Transverse colon (tissue), 4 donors: ENCODE data around the gene KRTAP12-3. TPM values are rescaled to one million over a fixed set of nuclear protein-coding genes. Genes with fewer than 3 reads are reported as not detected.

Experiments
- DNase-seq: peaks from one replicate; pipeline ENCODE4 v3.0.0-alpha.2; 2019
- H3K27ac ChIP-seq, 4 donors: fragments of 200-600 bp; sonication (generic); 2 replicates each; pipeline ENCODE4 v1.5.1; 2016 to 2018; ENCODE audit warnings: inconsistent platforms in 4 of 4
- H3K27me3 ChIP-seq: fragments of 200-600 bp; sonication (generic); 2 replicates; pipeline ENCODE4 v1.5.1; 2017; ENCODE audit warnings: inconsistent platforms
- H3K36me3 ChIP-seq, 4 donors: fragments of 200-600 bp; sonication (generic); 2 replicates each; pipeline ENCODE4 v1.5.1; 2017 to 2019; ENCODE audit warnings: inconsistent platforms in 4 of 4
- H3K4me1 ChIP-seq, 4 donors: fragments of 200-600 bp; sonication (generic); 2 replicates each; pipeline ENCODE4 v1.5.1; 2017 to 2020; ENCODE audit warnings: inconsistent platforms in 4 of 4
- H3K4me3 ChIP-seq, 4 donors: fragments of 200-600 bp; sonication (generic); 1 replicate in 1 of 4; 2 replicates in 3 of 4; pipeline versions ENCODE4 v1.5.1 to v1.6.1; 2017 to 2019; ENCODE audit warnings: inconsistent platforms in 4 of 4
- H3K9me3 ChIP-seq, 2 donors: fragments of 200-600 bp; sonication (generic); 2 replicates each; pipeline ENCODE4 v1.5.1; 2017 to 2019; ENCODE audit warnings: inconsistent platforms in 2 of 2
- CTCF ChIP-seq, 5 experiments: fragments of 200-600 bp in 3 of 5; fragments of 450-650 bp in 2 of 5; sonication (generic) in 3 of 5; IDR thresholded peaks; 1 replicate in 2 of 5; 2 replicates in 3 of 5; pipeline ENCODE4 v1.5.1; 2016 to 2017; ENCODE audit warnings: antibody characterized with exemption in 5 of 5, inconsistent platforms in 3 of 5, mild to moderate bottlenecking in 2 of 5, moderate library complexity in 1 of 5
- EP300 ChIP-seq: sonication (generic); formaldehyde crosslinking; IDR thresholded peaks from one replicate; pipeline ENCODE4 v1.6.1; 2017; ENCODE audit warnings: antibody characterized with exemption, low read depth
- POLR2A ChIP-seq: fragments of 450-650 bp; IDR thresholded peaks from one replicate; pipeline ENCODE4 v1.6.1; 2016; ENCODE audit warnings: antibody characterized with exemption, mild to moderate bottlenecking, moderate library complexity
- POLR2AphosphoS5 ChIP-seq, 3 donors: sonication (generic); formaldehyde crosslinking; IDR thresholded peaks; one replicate each; pipeline ENCODE4 v1.6.1; 2016; ENCODE audit warnings: antibody characterized with exemption in 3 of 3
- WGBS, 2 donors: methylation state at CpG; one replicate each; pipeline ENCODE4 v1.1.5; 2018; ENCODE audit warnings: low coverage in 1 of 2; 5-methylcytosine and 5-hydroxymethylcytosine counted together
- in situ Hi-C, 4 donors: fragments of 200-750 bp; cut with MboI; loops; one replicate each; pipeline versions ENCODE4 v1.15.0 to v1.15.1; 2017; ENCODE audit warnings: low sequenced_read_pairs in 3 of 4, low pct_ligation_motif_present in 1 of 4, low pct_unique_long_range_greater_than_20kb in 1 of 4
- intact Hi-C: fragments of 100-400 bp; cut with DNase I; formaldehyde crosslinking; loops from one replicate; pipeline ENCODE4 v1.15.1; 2023; ENCODE audit warnings: low total_unique reads
- total RNA-seq, 4 donors: library from RNA; depleted of rRNA; stranded (reverse); fragments of >200 nt; gene quantifications; one replicate each; pipeline ENCODE4 v1.1.0, GENCODE V29; 2016

The KRTAP12-3 gene
- total RNA-seq, 4 donors from 2014 or later = not detected

- TF ChIP-seq POLR2AphosphoS5 (IDR thresholded peaks at IDR 0.05) = no peak
- no peak for TF ChIP-seq POLR2A
- TF ChIP-seq EP300 = no peak
- TF ChIP-seq CTCF (IDR thresholded peaks at IDR 0.05) = no peak
- in situ Hi-C loops (loop anchor here in 2 of 4 donors (25.0 kb wide), 1 partner anchor 111 kb away; the partner anchor contains the start of genes KRTAP10-5 (in 2 of the 2) and KRTAP10-6 (in 2 of the 2)), intact Hi-C loops (no loop called here)
- no peak overlapping the region for H3K4me3 ChIP-seq
- no peaks in the 10 kb centered on the region for H3K4me1 ChIP-seq
- H3K36me3 ChIP-seq = no peaks in the 10 kb centered on the region
- WGBS, 2 donors = 20 to 46% methylated on average over 1 to 19 of the region's 35 CpGs
- H3K27ac ChIP-seq = no peak overlapping the region
- peaks cover 3 to 4% of the 10 kb centered on the region in 2 donors for H3K9me3 ChIP-seq
- no peak for DNase-seq
- H3K27me3 ChIP-seq = peaks cover 74% of the 10 kb centered on the region
Measured at GRCh38 chr21:44697811-44698734, 40.3 kb downstream of the KRTAP12-3 start.

- no peak overlapping the region for H3K27ac ChIP-seq
- H3K4me3 ChIP-seq = no peak overlapping the region
- 47 to 51% methylated on average over 6 to 14 of the region's 17 CpGs for WGBS, 2 donors
- no peaks in the 10 kb centered on the region for H3K9me3 ChIP-seq
- TF ChIP-seq POLR2A = no peak
- no peak for TF ChIP-seq EP300
- TF ChIP-seq POLR2AphosphoS5 (IDR thresholded peaks at IDR 0.05) = no peak
- TF ChIP-seq CTCF (IDR thresholded peaks at IDR 0.05) = no peak
- in situ Hi-C loops (loop anchor here in 2 of 4 donors (25.0 kb wide), 1 partner anchor 112 kb away; the partner anchor contains the start of genes KRTAP10-5 (in 2 of the 2) and KRTAP10-6 (in 2 of the 2)), intact Hi-C loops (no loop called here)
- no peaks in the 10 kb centered on the region for H3K36me3 ChIP-seq
- no peaks in the 10 kb centered on the region for H3K4me1 ChIP-seq
- peaks cover 88% of the 10 kb centered on the region for H3K27me3 ChIP-seq
- no peak for DNase-seq
Measured at GRCh38 chr21:44699502-44700001, 41.8 kb downstream of the KRTAP12-3 start.

- H3K4me1 ChIP-seq = no peaks in the 10 kb centered on the region
- H3K27me3 ChIP-seq = peaks cover 85% of the 10 kb centered on the region
- no peak overlapping the region for H3K4me3 ChIP-seq
- no peak for TF ChIP-seq POLR2A
- TF ChIP-seq EP300 = no peak
- TF ChIP-seq CTCF (IDR thresholded peaks at IDR 0.05) = no peak
- TF ChIP-seq POLR2AphosphoS5 (IDR thresholded peaks at IDR 0.05) = no peak
- no peaks in the 10 kb centered on the region for H3K36me3 ChIP-seq
- in situ Hi-C loops (no loop called here), intact Hi-C loops (no loop called here)
- 30 to 52% methylated on average over 2 to 21 of the region's 21 CpGs for WGBS, 2 donors
- no peak for DNase-seq
- no peaks in the 10 kb centered on the region for H3K9me3 ChIP-seq
- H3K27ac ChIP-seq = no peak overlapping the region
Measured at GRCh38 chr21:44700101-44701022, 42.6 kb downstream of the KRTAP12-3 start.

- Histone ChIP-seq H3K27ac (no peak overlapping the region), H3K9me3 (no peaks in the 10 kb centered on the region), H3K36me3 (no peaks in the 10 kb centered on the region), H3K27me3 (peaks cover 84% of the 10 kb centered on the region), H3K4me1 (no peaks in the 10 kb centered on the region), H3K4me3 (no peak overlapping the region)
- intact Hi-C loops (no loop called here), in situ Hi-C loops (no loop called here)
- WGBS, 2 donors = 83 to 86% methylated on average over 10 to 14 of the region's 14 CpGs
- TF ChIP-seq POLR2A (no peak), POLR2AphosphoS5 (IDR thresholded peaks at IDR 0.05) (no peak), CTCF (IDR thresholded peaks at IDR 0.05) (no peak), EP300 (no peak)
- no peak for DNase-seq
Measured at GRCh38 chr21:44701023-44701400, 43.3 kb downstream of the KRTAP12-3 start.
